Measurements from ENCODE around the gene FAU. TPM values are rescaled to one million over a fixed set of nuclear protein-coding genes. Genes with fewer than 3 reads are reported as not detected.
A peak's percentile ranks its signal among the peaks of the same experiment; 100 is the strongest.

Gene FAU
- total RNA-seq, 1 experiment from 2014 or later: 1,001 TPM

GRCh38 chr11:65127473-65128181, 5.7 kb upstream of the FAU start:
- Histone ChIP-seq H3K9me3 (ENCODE audit: control insufficient read depth, insufficient read depth, low read depth, low read length) (no peaks in the 10 kb centered on the region), H3K4me1 (ENCODE audit: control insufficient read depth, insufficient read depth, low read length) (peaks cover 3% of the 10 kb centered on the region), H3K27me3 (ENCODE audit: control insufficient read depth, insufficient read depth, low read length) (no peaks in the 10 kb centered on the region), H3K27ac (ENCODE audit: low read length) (no peak overlapping the region), H3K4me3 (ENCODE audit: low read depth in 2 of 2, low read length in 2 of 2) (no peak overlapping the region), H3K36me3 (ENCODE audit: control insufficient read depth, insufficient read depth, low read length) (peaks cover 19% of the 10 kb centered on the region)
- no TSS peak for BruUV-seq (replicated peaks)
- CTCF ChIA-PET: no interaction called here
- intact Hi-C loops (cut with micrococcal nuclease; ENCODE audit: unreplicated experiment): no loop called here
- peak; percentile 2; the same call in 1 of the 2 replicates for ATAC-seq
- POLR2A ChIA-PET: no interaction called here
- DNase-seq (ENCODE audit: low read depth, low spot score): no peak
- in situ Hi-C loops (cut with HindIII; ENCODE audit: low pct_unique_long_range_greater_than_20kb, low sequenced_read_pairs): no loop called here
- no peak for TF ChIP-seq TCF7L2 (IDR thresholded peaks at IDR 0.05; ENCODE audit: low read depth, low read length)

- in situ Hi-C loops (cut with HindIII; ENCODE audit: low pct_unique_long_range_greater_than_20kb, low sequenced_read_pairs): no loop called here
- POLR2A ChIA-PET: interaction anchor here (0.6 kb wide), 1 partner anchor 53 kb away, joined by 4 read pairs; no protein-coding TSS in a partner anchor
Observed at GRCh38 chr11:65126624-65127274, 4.8 kb upstream of the FAU start.

More at GRCh38 chr11:65126624-65127274, 4.8 kb upstream of the FAU start:
- no peak for ATAC-seq
- Histone ChIP-seq H3K36me3 (ENCODE audit: control insufficient read depth, insufficient read depth, low read length) (peaks cover 16% of the 10 kb centered on the region), H3K4me1 (ENCODE audit: control insufficient read depth, insufficient read depth, low read length) (peaks cover 3% of the 10 kb centered on the region), H3K27me3 (ENCODE audit: control insufficient read depth, insufficient read depth, low read length) (no peaks in the 10 kb centered on the region), H3K4me3 (ENCODE audit: low read depth in 2 of 2, low read length in 2 of 2) (no peak overlapping the region), H3K9me3 (ENCODE audit: control insufficient read depth, insufficient read depth, low read depth, low read length) (no peaks in the 10 kb centered on the region), H3K27ac (ENCODE audit: low read length) (no peak overlapping the region)
- no peak for DNase-seq (ENCODE audit: low read depth, low spot score)
- CTCF ChIA-PET: no interaction called here
- intact Hi-C loops (cut with micrococcal nuclease; ENCODE audit: unreplicated experiment): no loop called here
- BruUV-seq (replicated peaks): no TSS peak
- TF ChIP-seq, protein P1, sequence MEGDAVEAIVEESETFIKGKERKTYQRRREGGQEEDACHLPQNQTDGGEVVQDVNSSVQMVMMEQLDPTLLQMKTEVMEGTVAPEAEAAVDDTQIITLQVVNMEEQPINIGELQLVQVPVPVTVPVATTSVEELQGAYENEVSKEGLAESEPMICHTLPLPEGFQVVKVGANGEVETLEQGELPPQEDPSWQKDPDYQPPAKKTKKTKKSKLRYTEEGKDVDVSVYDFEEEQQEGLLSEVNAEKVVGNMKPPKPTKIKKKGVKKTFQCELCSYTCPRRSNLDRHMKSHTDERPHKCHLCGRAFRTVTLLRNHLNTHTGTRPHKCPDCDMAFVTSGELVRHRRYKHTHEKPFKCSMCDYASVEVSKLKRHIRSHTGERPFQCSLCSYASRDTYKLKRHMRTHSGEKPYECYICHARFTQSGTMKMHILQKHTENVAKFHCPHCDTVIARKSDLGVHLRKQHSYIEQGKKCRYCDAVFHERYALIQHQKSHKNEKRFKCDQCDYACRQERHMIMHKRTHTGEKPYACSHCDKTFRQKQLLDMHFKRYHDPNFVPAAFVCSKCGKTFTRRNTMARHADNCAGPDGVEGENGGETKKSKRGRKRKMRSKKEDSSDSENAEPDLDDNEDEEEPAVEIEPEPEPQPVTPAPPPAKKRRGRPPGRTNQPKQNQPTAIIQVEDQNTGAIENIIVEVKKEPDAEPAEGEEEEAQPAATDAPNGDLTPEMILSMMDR (IDR thresholded peaks at IDR 0.05): no peak
- TF ChIP-seq SIN3A (IDR thresholded peaks at IDR 0.05; ENCODE audit: borderline replicate concordance, insufficient read depth, low read depth, low read length): no peak
- no peak for TF ChIP-seq TCF7L2 (IDR thresholded peaks at IDR 0.05; ENCODE audit: low read depth, low read length)
- TF ChIP-seq REST (IDR thresholded peaks at IDR 0.05; ENCODE audit: insufficient read depth in 1 of 2, low read depth in 2 of 2, low read length in 1 of 2): no peak
- TF ChIP-seq POLR2AphosphoS5 (IDR thresholded peaks at IDR 0.05; ENCODE audit: low read depth, low read length): no peak; the same call in 1 of the 2 replicates

Data from Panc1 (cell line).